Fibroblast of skin of right biceps (primary cell): Measurements from ENCODE around the gene GABRD.

Experiments
- DNase-seq: peaks from one replicate; pipeline ENCODE4 v3.0.0-alpha.2; 2013

GABRD gene

GRCh38 chr1:2079396-2080085, 60.4 kb downstream of the GABRD start:
- DNase-seq: no peak

- DNase-seq: no peak
Measured at GRCh38 chr1:2080140-2080539, 61.0 kb downstream of the GABRD start.
